ENCODE measurements around the gene CADPS. TPM values are rescaled to one million over a fixed set of nuclear protein-coding genes. Genes with fewer than 3 reads are reported as not detected.

The CADPS gene
- total RNA-seq, 1 donor: under 0.01 TPM

DNA sequence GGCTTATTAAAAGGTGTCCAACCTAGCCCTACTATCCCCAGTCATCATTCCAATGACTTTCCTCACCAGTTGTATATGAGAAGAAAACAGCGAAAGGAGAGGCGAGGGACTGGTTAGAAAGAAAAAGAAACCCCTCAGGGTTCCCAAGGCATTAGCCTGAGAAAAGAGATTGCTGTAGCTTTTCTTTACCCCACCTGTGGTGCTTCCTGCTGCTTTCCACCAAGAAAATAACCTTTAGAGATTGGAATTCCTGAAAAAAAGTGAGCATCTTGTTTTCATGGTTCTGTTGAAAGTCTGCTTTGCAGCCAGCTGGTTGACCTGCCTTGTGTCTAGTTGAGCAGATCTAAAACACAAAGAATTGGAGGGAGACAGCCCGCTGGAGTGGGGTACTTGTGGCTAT lies 196.4 kb downstream of the CADPS start:
- H3K4me3 ChIP-seq (ENCODE audit: low read length): no peak overlapping the region
- no peaks in the 10 kb centered on the region for H3K4me1 ChIP-seq (ENCODE audit: insufficient read depth, low read length)
- no peaks in the 10 kb centered on the region for H3K9me3 ChIP-seq (ENCODE audit: low read depth, low read length)
- no peaks in the 10 kb centered on the region for H3K27me3 ChIP-seq (ENCODE audit: insufficient read depth, low read length)

DNA sequence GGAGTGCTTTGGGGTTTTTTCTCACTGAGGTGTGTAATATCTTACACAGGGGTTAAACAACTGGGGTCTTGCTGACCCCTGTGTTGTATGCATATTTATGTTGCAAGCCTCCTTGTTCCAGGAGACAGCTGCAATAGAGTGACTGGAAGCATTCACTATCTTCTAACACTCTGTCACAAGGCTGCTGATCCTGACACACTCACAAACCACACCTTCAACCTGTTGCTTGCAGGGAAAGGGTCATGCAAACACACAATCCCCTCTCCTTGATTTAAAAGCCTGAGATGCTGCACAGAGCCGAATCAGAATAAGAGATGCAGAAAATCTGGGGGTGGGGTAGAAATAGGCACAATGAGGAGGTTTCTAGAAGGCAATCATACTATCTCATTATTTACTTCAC lies 197.3 kb downstream of the CADPS start:
- Histone ChIP-seq H3K27me3 (ENCODE audit: insufficient read depth, low read length) (no peaks in the 10 kb centered on the region), H3K4me3 (ENCODE audit: low read length) (no peak overlapping the region), H3K9me3 (ENCODE audit: low read depth, low read length) (no peaks in the 10 kb centered on the region), H3K4me1 (ENCODE audit: insufficient read depth, low read length) (no peaks in the 10 kb centered on the region)

DNA sequence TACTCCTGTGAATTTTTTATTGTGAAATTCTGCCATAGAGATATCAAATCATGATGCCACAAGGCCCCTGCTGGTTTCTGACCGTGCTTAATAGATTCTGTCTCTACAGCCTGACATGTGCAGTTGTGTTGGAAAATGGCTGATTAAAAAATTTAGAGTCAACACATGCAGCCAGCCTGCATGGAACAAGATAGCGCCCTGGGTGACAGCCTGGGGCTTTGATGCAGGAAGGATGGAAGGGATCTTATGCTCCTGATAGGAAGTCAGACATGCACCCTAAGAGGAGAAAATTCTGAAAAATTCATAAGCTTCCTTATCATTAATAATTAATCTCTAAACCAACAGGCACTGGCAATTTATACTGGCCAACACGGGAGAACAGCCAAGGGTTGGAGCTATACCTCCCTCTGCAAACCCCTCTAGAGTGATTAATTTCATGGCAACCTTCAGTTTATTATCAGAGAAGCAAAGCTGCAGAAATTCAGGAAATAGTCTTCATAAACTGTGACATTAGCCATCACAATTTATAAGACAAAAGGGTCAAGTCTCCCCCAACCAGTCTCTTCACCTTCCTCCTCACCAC lies 198.4 kb downstream of the CADPS start:
- Histone ChIP-seq H3K27me3 (ENCODE audit: insufficient read depth, low read length) (no peaks in the 10 kb centered on the region), H3K9me3 (ENCODE audit: low read depth, low read length) (no peaks in the 10 kb centered on the region), H3K4me3 (ENCODE audit: low read length) (no peak overlapping the region), H3K4me1 (ENCODE audit: insufficient read depth, low read length) (no peaks in the 10 kb centered on the region)

DNA sequence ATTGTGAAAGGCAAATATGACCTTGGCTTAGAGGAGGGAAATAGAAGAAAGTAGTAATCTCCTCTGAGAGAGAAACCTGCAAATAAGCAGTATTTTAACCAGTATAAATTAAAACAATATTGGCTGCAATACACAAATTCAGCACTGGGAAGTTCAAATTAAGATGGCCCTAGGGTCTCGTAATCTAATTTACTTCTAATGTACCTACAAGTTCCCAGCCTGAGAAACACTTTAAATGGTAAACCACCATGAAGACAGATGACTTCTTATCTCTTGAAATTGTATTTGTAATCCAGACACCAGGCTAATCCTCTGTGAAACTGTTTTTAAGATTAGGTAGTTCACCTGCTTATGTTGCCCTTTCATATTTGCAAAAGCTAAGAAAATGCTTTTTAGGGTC lies 199.7 kb downstream of the CADPS start:
- Histone ChIP-seq H3K9me3 (ENCODE audit: low read depth, low read length) (no peaks in the 10 kb centered on the region), H3K4me3 (ENCODE audit: low read length) (no peak overlapping the region), H3K27me3 (ENCODE audit: insufficient read depth, low read length) (no peaks in the 10 kb centered on the region), H3K4me1 (ENCODE audit: insufficient read depth, low read length) (no peaks in the 10 kb centered on the region)

DNA sequence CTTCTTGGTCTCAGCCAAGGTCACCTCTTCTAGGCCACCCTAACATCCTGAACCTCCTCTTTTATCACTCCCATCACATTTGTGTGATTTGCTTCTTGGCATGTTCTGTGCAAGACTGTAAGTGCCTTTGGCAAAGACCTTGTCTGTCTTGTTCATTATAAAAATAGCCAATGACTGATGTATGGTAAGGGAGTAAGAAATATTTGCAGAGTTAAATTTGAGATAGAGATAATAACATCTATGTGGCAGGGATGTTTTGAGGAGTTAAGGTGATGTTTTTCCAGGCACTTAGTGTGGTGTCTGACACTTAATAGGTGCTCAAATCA lies 202.3 kb downstream of the CADPS start:
- no peaks in the 10 kb centered on the region for H3K27me3 ChIP-seq (ENCODE audit: insufficient read depth, low read length)
- H3K9me3 ChIP-seq (ENCODE audit: low read depth, low read length): no peaks in the 10 kb centered on the region
- H3K4me1 ChIP-seq (ENCODE audit: insufficient read depth, low read length): no peaks in the 10 kb centered on the region
- H3K4me3 ChIP-seq (ENCODE audit: low read length): no peak overlapping the region

GRCh38 chr3:62672270-62672987 lies 202.8 kb downstream of the CADPS start:
- H3K9me3 ChIP-seq (ENCODE audit: low read depth, low read length): no peaks in the 10 kb centered on the region
- no peaks in the 10 kb centered on the region for H3K27me3 ChIP-seq (ENCODE audit: insufficient read depth, low read length)
- H3K4me1 ChIP-seq (ENCODE audit: insufficient read depth, low read length): no peaks in the 10 kb centered on the region
- no peak overlapping the region for H3K4me3 ChIP-seq (ENCODE audit: low read length)

GRCh38 chr3:62670351-62670750 lies 204.9 kb downstream of the CADPS start:
- H3K9me3 ChIP-seq (ENCODE audit: low read depth, low read length): no peaks in the 10 kb centered on the region
- no peaks in the 10 kb centered on the region for H3K27me3 ChIP-seq (ENCODE audit: insufficient read depth, low read length)
- H3K4me3 ChIP-seq (ENCODE audit: low read length): no peak overlapping the region
- no peaks in the 10 kb centered on the region for H3K4me1 ChIP-seq (ENCODE audit: insufficient read depth, low read length)

DNA sequence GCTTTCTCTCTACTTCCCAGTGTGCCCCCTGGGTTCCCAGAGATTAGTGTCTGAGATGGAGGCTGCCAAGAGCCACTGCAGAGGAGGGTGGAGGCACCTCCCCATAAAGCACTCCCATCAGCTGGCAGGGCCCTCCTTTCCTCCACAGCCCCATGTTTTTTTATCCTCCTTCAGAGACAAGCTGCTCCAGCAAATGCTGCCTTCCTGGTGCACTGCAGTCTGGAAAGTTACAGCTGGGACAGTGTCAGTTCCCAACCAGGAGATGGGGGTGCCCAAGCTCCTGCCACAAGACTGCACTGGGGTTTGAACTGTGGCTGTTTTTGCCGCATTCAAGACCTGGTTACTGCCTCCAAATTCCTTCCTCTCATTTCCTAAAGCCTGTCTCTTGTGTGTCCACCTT lies 206.1 kb downstream of the CADPS start:
- Histone ChIP-seq H3K9me3 (ENCODE audit: low read depth, low read length) (no peaks in the 10 kb centered on the region), H3K4me3 (ENCODE audit: low read length) (no peak overlapping the region), H3K4me1 (ENCODE audit: insufficient read depth, low read length) (no peaks in the 10 kb centered on the region), H3K27me3 (ENCODE audit: insufficient read depth, low read length) (no peaks in the 10 kb centered on the region)

- H3K9me3 ChIP-seq (ENCODE audit: low read depth, low read length): no peaks in the 10 kb centered on the region
- H3K4me1 ChIP-seq (ENCODE audit: insufficient read depth, low read length): no peaks in the 10 kb centered on the region
- H3K27me3 ChIP-seq (ENCODE audit: insufficient read depth, low read length): no peaks in the 10 kb centered on the region
- H3K4me3 ChIP-seq (ENCODE audit: low read length): no peak overlapping the region
Measured at GRCh38 chr3:62667714-62668113, 207.5 kb downstream of the CADPS start.

DNA sequence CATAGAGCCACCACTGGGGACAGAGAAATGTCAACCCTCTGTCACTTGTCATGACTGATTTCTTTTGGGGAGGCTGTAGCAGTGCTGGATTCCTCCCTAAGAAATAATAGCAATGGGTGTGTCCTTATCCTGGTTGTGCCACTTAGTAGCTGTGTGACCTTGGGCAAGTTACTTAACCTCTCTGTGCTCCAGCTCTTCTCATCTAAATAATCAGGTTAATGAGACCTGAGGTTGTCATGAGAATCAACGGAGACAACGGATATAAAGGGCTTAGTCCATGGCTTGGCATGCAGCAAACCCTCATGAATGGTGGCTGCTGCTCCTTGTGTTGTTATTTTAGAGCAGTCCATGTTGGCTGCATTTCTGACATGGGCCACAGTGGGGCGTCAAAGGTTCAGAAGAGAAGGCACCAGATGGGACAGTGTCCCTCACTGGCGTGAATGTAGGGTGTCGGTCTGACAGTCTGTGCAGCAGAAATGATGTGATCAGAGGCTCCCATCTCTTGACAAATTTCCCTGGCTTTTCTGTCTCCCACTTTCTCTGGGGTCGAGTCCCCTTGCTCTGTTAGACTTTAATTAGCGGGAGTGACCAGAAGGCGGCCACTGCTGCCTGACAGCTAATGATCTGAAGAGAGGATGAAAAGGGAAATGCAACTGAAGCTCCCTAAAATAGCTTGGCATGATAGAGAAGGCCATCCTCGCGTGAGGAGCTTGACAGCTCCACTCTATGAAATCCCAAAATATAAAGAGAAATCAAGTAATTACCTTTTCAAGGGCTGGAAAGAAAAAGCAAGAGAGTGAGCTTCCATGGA lies 209.4 kb downstream of the CADPS start:
- Histone ChIP-seq H3K27me3 (ENCODE audit: insufficient read depth, low read length) (no peaks in the 10 kb centered on the region), H3K4me1 (ENCODE audit: insufficient read depth, low read length) (no peaks in the 10 kb centered on the region), H3K9me3 (ENCODE audit: low read depth, low read length) (no peaks in the 10 kb centered on the region), H3K4me3 (ENCODE audit: low read length) (no peak overlapping the region)

DNA sequence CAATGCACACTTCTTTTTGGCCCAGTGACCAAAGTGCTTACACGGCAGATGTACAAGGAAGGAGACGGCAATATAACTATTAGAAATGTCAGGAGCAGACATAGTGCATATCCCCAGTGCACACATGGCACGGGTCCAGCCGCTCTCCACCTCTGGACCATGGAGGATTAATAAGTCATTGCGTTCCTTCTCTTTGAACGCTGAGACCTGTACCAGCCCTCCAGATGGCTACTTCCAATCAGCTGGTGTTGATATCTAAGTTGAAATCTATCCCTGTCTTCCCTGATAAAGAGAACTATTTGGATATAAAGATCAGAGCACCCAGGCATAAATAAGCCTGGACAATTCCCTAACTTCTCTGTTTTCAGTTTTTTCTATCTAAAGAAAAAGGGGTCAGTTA lies 212.5 kb downstream of the CADPS start:
- no peaks in the 10 kb centered on the region for H3K9me3 ChIP-seq (ENCODE audit: low read depth, low read length)
- H3K27me3 ChIP-seq (ENCODE audit: insufficient read depth, low read length): no peaks in the 10 kb centered on the region
- H3K4me3 ChIP-seq (ENCODE audit: low read length): no peak overlapping the region
- H3K4me1 ChIP-seq (ENCODE audit: insufficient read depth, low read length): no peaks in the 10 kb centered on the region

- Histone ChIP-seq H3K4me1 (ENCODE audit: insufficient read depth, low read length) (no peaks in the 10 kb centered on the region), H3K27me3 (ENCODE audit: insufficient read depth, low read length) (no peaks in the 10 kb centered on the region), H3K4me3 (ENCODE audit: low read length) (no peak overlapping the region), H3K9me3 (ENCODE audit: low read depth, low read length) (no peaks in the 10 kb centered on the region)
Measured at GRCh38 chr3:62659660-62660059, 215.6 kb downstream of the CADPS start.

- H3K4me1 ChIP-seq (ENCODE audit: insufficient read depth, low read length): no peaks in the 10 kb centered on the region
- H3K4me3 ChIP-seq (ENCODE audit: low read length): no peak overlapping the region
- no peaks in the 10 kb centered on the region for H3K27me3 ChIP-seq (ENCODE audit: insufficient read depth, low read length)
- no peaks in the 10 kb centered on the region for H3K9me3 ChIP-seq (ENCODE audit: low read depth, low read length)
Measured at GRCh38 chr3:62655691-62656063, 219.5 kb downstream of the CADPS start.

- no peak overlapping the region for H3K4me3 ChIP-seq (ENCODE audit: low read length)
- no peaks in the 10 kb centered on the region for H3K27me3 ChIP-seq (ENCODE audit: insufficient read depth, low read length)
- H3K4me1 ChIP-seq (ENCODE audit: insufficient read depth, low read length): no peaks in the 10 kb centered on the region
Measured at GRCh38 chr3:62655056-62655690, 220.0 kb downstream of the CADPS start.

GRCh38 chr3:62653796-62654195 lies 221.4 kb downstream of the CADPS start:
- no peaks in the 10 kb centered on the region for H3K9me3 ChIP-seq (ENCODE audit: low read depth, low read length)
- H3K4me3 ChIP-seq (ENCODE audit: low read length): no peak overlapping the region
- no peaks in the 10 kb centered on the region for H3K4me1 ChIP-seq (ENCODE audit: insufficient read depth, low read length)
- no peaks in the 10 kb centered on the region for H3K27me3 ChIP-seq (ENCODE audit: insufficient read depth, low read length)

More at GRCh38 chr3:62655056-62655690, 220.0 kb downstream of the CADPS start:
- H3K9me3 ChIP-seq (ENCODE audit: low read depth, low read length): no peaks in the 10 kb centered on the region

Data from mononuclear cell (primary cell).